Measurements from ENCODE around the gene EPHB2.

DNA sequence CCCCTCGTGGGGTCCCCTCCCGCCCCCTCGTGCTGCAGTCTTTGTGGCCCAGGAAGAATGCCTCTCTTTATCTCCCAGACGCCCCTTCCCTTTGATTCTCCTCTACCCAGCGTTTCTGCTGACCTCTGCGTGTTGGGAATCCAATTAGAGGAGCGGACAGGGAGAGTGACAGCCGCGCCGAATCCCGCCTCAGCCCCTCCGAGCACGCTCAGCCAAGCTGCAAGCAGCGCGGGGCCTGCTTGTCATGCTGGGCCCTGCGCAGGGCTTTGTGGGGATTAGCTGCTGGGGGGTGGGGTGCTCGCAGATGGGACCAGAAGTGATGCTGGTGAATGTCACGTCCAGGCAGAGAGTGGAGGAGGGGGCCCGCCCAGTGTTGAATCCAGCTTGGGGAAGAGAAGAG, 91.1 kb downstream of the EPHB2 start:
- TF ChIP-seq, protein P1, sequence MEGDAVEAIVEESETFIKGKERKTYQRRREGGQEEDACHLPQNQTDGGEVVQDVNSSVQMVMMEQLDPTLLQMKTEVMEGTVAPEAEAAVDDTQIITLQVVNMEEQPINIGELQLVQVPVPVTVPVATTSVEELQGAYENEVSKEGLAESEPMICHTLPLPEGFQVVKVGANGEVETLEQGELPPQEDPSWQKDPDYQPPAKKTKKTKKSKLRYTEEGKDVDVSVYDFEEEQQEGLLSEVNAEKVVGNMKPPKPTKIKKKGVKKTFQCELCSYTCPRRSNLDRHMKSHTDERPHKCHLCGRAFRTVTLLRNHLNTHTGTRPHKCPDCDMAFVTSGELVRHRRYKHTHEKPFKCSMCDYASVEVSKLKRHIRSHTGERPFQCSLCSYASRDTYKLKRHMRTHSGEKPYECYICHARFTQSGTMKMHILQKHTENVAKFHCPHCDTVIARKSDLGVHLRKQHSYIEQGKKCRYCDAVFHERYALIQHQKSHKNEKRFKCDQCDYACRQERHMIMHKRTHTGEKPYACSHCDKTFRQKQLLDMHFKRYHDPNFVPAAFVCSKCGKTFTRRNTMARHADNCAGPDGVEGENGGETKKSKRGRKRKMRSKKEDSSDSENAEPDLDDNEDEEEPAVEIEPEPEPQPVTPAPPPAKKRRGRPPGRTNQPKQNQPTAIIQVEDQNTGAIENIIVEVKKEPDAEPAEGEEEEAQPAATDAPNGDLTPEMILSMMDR (IDR thresholded peaks at IDR 0.05): no peak
- no peak for TF ChIP-seq POLR2A (IDR thresholded peaks at IDR 0.05)
